KMS-11 (cell line): Measurements from ENCODE around the gene MACROD2.

Experiments used
- H2AFZ ChIP-seq: fragments of 200-600 bp; sonication (generic); 2 replicates; pipeline ENCODE4 v1.6.1; 2016; ENCODE audit warnings: antibody characterized with exemption, mixed run types, low read depth
- H3K27ac ChIP-seq: fragments of 200-600 bp; sonication (generic); 2 replicates; pipeline ENCODE4 v1.6.1; 2016; ENCODE audit warnings: mild to moderate bottlenecking, mixed run types
- H3K27me3 ChIP-seq: fragments of 200-600 bp; sonication (generic); 2 replicates; pipeline ENCODE4 v1.6.1; 2017; ENCODE audit warnings: mild to moderate bottlenecking, low read depth, mixed run types, moderate library complexity; ENCODE audit not compliant: insufficient read depth
- H3K36me3 ChIP-seq: fragments of 200-600 bp; sonication (generic); 2 replicates; pipeline ENCODE4 v1.6.1; 2017; ENCODE audit warnings: mild to moderate bottlenecking, mixed run types; ENCODE audit not compliant: insufficient read depth
- H3K4me1 ChIP-seq: fragments of 200-600 bp; sonication (generic); 2 replicates; pipeline ENCODE4 v1.6.1; 2016; ENCODE audit warnings: mild to moderate bottlenecking, low read depth, mixed run types; ENCODE audit not compliant: poor library complexity, severe bottlenecking
- H3K4me2 ChIP-seq: fragments of 200-600 bp; sonication (generic); 2 replicates; pipeline ENCODE4 v1.7.0; 2016; ENCODE audit warnings: mild to moderate bottlenecking, mixed run types
- H3K4me3 ChIP-seq: fragments of 200-600 bp; sonication (generic); IDR thresholded peaks from 2 replicates; pipeline ENCODE4 v1.6.1; 2017; ENCODE audit warnings: low read depth, low read length, mixed read lengths; ENCODE audit not compliant: insufficient read depth
- H3K79me2 ChIP-seq: fragments of 200-600 bp; sonication (generic); 2 replicates; pipeline ENCODE4 v1.6.1; 2016; ENCODE audit warnings: low read depth, mixed run types; ENCODE audit not compliant: insufficient read depth
- H3K9ac ChIP-seq: fragments of 200-600 bp; sonication (generic); 2 replicates; pipeline ENCODE4 v1.6.1; 2016; ENCODE audit warnings: mild to moderate bottlenecking, mixed run types
- H4K20me1 ChIP-seq: fragments of 200-600 bp; sonication (generic); 2 replicates; pipeline ENCODE4 v1.6.1; 2016; ENCODE audit warnings: mild to moderate bottlenecking, mixed run types; ENCODE audit not compliant: insufficient read depth
- TF ChIP-seq, protein P1 (sequence below): fragments of 200-600 bp; sonication (generic); conservative IDR thresholded peaks from 2 replicates; pipeline ENCODE4 v1.6.1; 2017; ENCODE audit warnings: low read depth, mild to moderate bottlenecking, antibody characterized with exemption, low read length, moderate library complexity, mixed read lengths

Gene MACROD2

DNA sequence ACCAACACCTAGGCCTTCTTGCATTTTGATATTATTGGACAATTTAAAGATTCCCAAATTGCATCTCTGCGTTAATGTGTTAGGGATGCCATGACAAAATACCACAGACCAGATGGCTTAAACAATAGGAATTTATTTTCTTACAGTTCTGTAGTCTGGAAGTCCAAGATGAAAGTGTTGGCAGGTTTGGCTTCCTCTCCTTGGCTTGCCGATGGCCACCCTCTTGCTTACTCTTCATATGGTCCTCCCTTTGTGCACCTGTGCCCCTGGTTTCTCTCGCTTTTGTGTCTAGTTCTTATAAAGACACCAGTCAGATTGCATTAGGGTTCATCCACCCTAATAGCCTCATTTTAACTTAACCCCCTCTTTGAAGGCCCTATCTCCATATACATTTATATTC is 1184.5 kb downstream of the MACROD2 start:
- Histone ChIP-seq H3K4me2 (no peak overlapping the region), H3K36me3 (no peaks in the 10 kb centered on the region), H3K27me3 (no peaks in the 10 kb centered on the region), H2AFZ (no peak overlapping the region), H3K4me1 (no peaks in the 10 kb centered on the region), H3K9ac (no peak overlapping the region), H3K27ac (no peak overlapping the region), H3K79me2 (no peaks in the 10 kb centered on the region), H4K20me1 (no peaks in the 10 kb centered on the region), H3K4me3 (no peak overlapping the region)
- TF ChIP-seq, protein P1, sequence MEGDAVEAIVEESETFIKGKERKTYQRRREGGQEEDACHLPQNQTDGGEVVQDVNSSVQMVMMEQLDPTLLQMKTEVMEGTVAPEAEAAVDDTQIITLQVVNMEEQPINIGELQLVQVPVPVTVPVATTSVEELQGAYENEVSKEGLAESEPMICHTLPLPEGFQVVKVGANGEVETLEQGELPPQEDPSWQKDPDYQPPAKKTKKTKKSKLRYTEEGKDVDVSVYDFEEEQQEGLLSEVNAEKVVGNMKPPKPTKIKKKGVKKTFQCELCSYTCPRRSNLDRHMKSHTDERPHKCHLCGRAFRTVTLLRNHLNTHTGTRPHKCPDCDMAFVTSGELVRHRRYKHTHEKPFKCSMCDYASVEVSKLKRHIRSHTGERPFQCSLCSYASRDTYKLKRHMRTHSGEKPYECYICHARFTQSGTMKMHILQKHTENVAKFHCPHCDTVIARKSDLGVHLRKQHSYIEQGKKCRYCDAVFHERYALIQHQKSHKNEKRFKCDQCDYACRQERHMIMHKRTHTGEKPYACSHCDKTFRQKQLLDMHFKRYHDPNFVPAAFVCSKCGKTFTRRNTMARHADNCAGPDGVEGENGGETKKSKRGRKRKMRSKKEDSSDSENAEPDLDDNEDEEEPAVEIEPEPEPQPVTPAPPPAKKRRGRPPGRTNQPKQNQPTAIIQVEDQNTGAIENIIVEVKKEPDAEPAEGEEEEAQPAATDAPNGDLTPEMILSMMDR, result no peak

DNA sequence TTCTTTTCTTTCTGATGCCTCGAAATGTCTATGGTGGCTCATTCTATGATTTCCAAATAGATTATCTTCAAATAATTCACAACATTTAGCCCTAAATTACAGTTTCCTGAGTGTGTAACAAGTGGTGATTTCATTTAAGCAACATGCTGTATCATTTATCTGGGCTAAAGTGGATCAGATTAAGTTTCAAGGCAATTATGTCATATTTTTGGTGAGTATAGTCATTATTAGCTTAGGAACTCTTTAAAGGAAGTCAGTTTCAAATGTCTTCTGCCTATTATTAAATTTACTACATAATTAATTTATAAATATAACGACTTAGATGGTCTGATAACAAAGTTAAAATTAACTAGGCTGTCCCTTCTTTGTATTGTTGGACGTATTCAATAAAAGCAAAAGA is 1190.0 kb downstream of the MACROD2 start:
- H4K20me1 ChIP-seq, result no peaks in the 10 kb centered on the region
- TF ChIP-seq, protein P1, result no peak

DNA sequence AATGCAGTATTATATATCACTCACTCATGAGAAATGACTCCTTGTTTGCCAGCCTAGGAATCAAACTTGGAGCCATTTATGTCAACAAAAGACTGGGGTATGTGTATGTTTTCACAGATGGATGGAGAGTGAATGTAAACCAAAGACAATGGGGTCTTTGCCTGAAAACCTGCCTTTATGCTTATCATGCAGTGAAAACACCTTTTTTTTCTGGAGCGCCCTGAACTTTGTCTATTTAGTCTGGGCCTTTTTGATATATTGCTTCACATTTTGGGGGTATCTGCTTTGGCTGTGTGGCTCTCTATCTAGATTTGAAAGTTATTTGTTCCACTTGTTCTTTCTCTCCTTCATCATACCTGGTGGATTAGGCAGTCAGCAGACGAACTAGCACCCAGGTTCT is 1190.6 kb downstream of the MACROD2 start:
- H3K4me2 ChIP-seq, result no peak overlapping the region
- H3K27me3 ChIP-seq, result no peaks in the 10 kb centered on the region
- no peaks in the 10 kb centered on the region for H4K20me1 ChIP-seq
- H3K79me2 ChIP-seq, result no peaks in the 10 kb centered on the region
- H3K27ac ChIP-seq, result no peak overlapping the region
- TF ChIP-seq, protein P1, result no peak
- H2AFZ ChIP-seq, result no peak overlapping the region
- H3K4me3 ChIP-seq, result no peak overlapping the region
- no peaks in the 10 kb centered on the region for H3K36me3 ChIP-seq
- H3K4me1 ChIP-seq, result no peaks in the 10 kb centered on the region
- no peak overlapping the region for H3K9ac ChIP-seq

More for the DNA sequence above, 1190.0 kb downstream of the MACROD2 start:
- Histone ChIP-seq H2AFZ (no peak overlapping the region), H3K36me3 (no peaks in the 10 kb centered on the region), H3K4me3 (no peak overlapping the region), H3K79me2 (no peaks in the 10 kb centered on the region), H3K27ac (no peak overlapping the region), H3K9ac (no peak overlapping the region), H3K4me1 (no peaks in the 10 kb centered on the region), H3K4me2 (no peak overlapping the region), H3K27me3 (no peaks in the 10 kb centered on the region)

DNA sequence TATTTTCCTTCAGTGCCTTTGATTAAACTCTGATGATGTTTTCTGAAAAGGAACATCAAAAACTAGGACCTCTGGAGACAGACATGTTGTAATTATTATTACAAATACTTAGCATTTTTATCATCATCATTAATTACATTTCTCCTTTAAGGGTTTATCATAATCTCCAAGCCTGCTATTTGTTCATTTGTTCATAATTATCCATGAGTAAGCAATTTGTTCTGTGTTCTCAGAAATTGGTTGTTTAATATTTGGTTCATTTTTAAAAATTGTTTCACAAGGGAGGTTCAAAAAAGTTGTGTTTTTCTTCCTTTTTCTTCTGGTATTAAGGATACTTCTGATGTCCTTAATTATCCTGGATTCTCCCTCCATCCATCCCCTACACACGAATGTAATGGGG is 1192.3 kb downstream of the MACROD2 start:
- Histone ChIP-seq H3K27me3 (no peaks in the 10 kb centered on the region), H3K27ac (no peak overlapping the region), H3K4me3 (no peak overlapping the region), H4K20me1 (no peaks in the 10 kb centered on the region), H3K9ac (no peak overlapping the region), H3K36me3 (no peaks in the 10 kb centered on the region), H3K4me2 (no peak overlapping the region), H3K4me1 (no peaks in the 10 kb centered on the region), H2AFZ (no peak overlapping the region), H3K79me2 (no peaks in the 10 kb centered on the region)
- TF ChIP-seq, protein P1, result no peak
